HG02642 (cell line): ENCODE measurements around the gene TBX15.
A peak's percentile ranks its signal among the peaks of the same experiment; 100 is the strongest.
"Not testable (repeated sequence)": the region's sequence is repeated elsewhere in the genome, so short reads cannot be mapped to it uniquely, and the experiment has no call there.

Experiments used
- ATAC-seq: cut with Tn5 transposase; IDR thresholded peaks from one replicate; pipeline ENCODE4 v1.9.1; 2021; ENCODE audit warnings: mild to moderate bottlenecking; ENCODE audit not compliant: unreplicated experiment, poor library complexity

TBX15 gene

GRCh38 chr1:118931876-118932275, 56.3 kb downstream of the TBX15 start:
- ATAC-seq = no peak

- ATAC-seq = no peak
These were observed 59.2 kb downstream of the TBX15 start for GRCh38 chr1:118928739-118929554.

GRCh38 chr1:118927427-118928187, 60.5 kb downstream of the TBX15 start:
- ATAC-seq = no peak

- ATAC-seq = no peak
These were observed 61.9 kb downstream of the TBX15 start for GRCh38 chr1:118926261-118926660.

GRCh38 chr1:118925651-118926050, 62.5 kb downstream of the TBX15 start:
- ATAC-seq = no peak

- no peak for ATAC-seq
These were observed 64.8 kb downstream of the TBX15 start for GRCh38 chr1:118923319-118923718.

- no peak for ATAC-seq
These were observed 66.1 kb downstream of the TBX15 start for GRCh38 chr1:118921994-118922393.

GRCh38 chr1:118920124-118920717, 67.9 kb downstream of the TBX15 start:
- ATAC-seq = no peak

GRCh38 chr1:118918940-118919259, 69.2 kb downstream of the TBX15 start:
- peak; percentile 8 for ATAC-seq

GRCh38 chr1:118918230-118918939, 69.8 kb downstream of the TBX15 start:
- peak; percentile 71 for ATAC-seq

- ATAC-seq = not testable (repeated sequence)
These were observed 71.8 kb downstream of the TBX15 start for GRCh38 chr1:118916346-118916745.

GRCh38 chr1:118914379-118915161, 73.6 kb downstream of the TBX15 start:
- peak; percentile 45 for ATAC-seq

GRCh38 chr1:118913818-118914217, 74.3 kb downstream of the TBX15 start:
- ATAC-seq = no peak

- no peak for ATAC-seq
These were observed 75.6 kb downstream of the TBX15 start for GRCh38 chr1:118912574-118912973.

GRCh38 chr1:118911571-118911970, 76.6 kb downstream of the TBX15 start:
- ATAC-seq = no peak

GRCh38 chr1:118907466-118907865, 80.7 kb downstream of the TBX15 start:
- ATAC-seq = no peak

GRCh38 chr1:118905671-118906070, 82.5 kb downstream of the TBX15 start:
- ATAC-seq = no peak

GRCh38 chr1:118905196-118905595, 82.9 kb downstream of the TBX15 start:
- no peak for ATAC-seq

- no peak for ATAC-seq
These were observed 85.4 kb downstream of the TBX15 start for GRCh38 chr1:118902711-118903191.

GRCh38 chr1:118902299-118902698, 85.8 kb downstream of the TBX15 start:
- no peak for ATAC-seq
